GM19397 (cell line): ENCODE results near the gene HTN3.
"Not testable (repeated sequence)": the region's sequence is repeated elsewhere in the genome, so short reads cannot be mapped to it uniquely, and the experiment has no call there.

Experiments used
- ATAC-seq: cut with Tn5 transposase; IDR thresholded peaks from one replicate; pipeline ENCODE4 v1.9.1; 2021; ENCODE audit warnings: mild to moderate bottlenecking, moderate library complexity; ENCODE audit not compliant: unreplicated experiment

HTN3 gene

DNA sequence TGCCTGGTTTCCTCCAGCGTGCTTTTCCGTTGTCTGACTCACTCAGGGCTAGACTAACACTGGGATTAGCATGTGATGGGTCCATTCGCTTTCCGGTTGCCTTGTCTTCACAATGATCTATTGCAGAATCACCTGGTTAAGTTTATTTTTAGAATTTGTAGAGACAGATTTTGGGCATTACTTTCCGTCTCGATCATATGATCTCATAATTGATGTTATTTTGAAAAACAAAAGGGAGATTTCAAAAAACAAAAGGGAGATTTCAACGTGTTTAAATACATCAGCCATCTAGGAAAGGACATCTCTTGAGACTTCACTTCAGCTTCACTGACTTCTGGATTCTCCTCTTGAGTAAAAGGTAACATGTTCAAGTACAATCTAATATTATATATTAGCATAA, at the start of gene HTN3:
HTN3 (plus strand) TSS at position 301 of the 400 bp plus-strand sequence. CDS start 2,282 bp downstream, outside the sequence.
- not testable (repeated sequence) for ATAC-seq

DNA sequence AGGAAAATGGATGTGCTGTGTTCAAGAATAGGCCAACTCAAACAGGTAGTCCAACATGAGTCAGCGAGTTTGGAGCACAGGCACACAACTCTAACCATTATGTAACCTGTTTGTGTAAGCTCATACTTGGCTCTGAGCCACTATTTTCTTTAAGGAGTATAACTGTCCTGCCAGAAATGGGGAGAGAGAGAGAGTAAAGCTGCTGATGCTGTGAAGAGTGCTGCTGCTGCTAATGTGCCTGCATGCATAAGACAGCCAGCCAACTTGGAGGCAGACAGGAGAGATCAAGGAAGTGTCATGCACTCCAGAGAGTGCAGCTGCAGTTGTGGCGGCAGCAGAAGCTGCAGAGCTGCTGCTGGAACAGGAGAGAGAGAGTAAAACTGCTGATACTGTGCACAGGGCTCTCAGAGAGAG, 44.2 kb upstream of the HTN3 start:
- no peak for ATAC-seq

DNA sequence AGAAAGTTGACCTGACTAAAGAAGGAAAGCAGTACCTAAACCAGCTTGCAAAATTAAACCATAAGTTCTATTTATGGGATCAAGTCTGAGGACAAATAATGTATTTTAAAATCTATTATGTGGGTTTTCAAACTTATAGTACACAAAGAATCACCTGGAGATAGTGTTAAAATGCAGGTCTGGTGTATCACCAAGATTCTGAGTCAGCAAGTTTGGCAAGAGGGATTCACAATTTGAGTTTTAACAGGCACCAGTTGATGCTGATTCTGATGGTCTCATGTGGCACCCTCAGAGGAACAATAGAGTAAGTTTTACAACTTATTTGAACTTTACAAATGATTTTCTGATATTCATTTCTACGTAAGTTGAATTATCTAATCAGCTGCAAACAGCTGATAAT, 41.6 kb upstream of the HTN3 start:
- no peak for ATAC-seq

DNA sequence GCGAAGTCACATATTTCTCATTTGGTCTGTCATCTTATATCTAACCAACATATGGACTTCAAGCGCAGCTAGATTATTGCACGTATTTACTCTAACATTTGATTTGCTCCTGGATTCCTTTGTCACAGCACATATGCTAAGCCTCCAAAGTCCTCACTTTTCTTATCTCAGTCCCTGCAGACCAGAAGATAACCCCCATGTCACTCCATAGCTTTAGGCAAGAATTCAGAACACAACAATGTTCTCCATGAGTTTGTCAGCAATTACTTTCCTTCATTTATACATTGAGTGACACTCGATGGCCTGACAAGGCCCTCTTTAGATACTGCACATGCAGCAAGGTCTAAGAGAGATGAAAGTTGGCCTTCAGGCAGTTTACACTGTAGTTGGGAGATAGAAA, 37.2 kb upstream of the HTN3 start:
- ATAC-seq = no peak

- no peak for ATAC-seq
These were observed 33.5 kb upstream of the HTN3 start for GRCh38 chr4:69994782-69995181.

- no peak for ATAC-seq
These were observed 32.7 kb upstream of the HTN3 start, which contains the start of gene STATH for GRCh38 chr4:69995526-69996016. Gene STATH, plus strand, starts transcription at chr4:69995966. Its CDS starts 2,472 bp downstream, at chr4:69998438.

DNA sequence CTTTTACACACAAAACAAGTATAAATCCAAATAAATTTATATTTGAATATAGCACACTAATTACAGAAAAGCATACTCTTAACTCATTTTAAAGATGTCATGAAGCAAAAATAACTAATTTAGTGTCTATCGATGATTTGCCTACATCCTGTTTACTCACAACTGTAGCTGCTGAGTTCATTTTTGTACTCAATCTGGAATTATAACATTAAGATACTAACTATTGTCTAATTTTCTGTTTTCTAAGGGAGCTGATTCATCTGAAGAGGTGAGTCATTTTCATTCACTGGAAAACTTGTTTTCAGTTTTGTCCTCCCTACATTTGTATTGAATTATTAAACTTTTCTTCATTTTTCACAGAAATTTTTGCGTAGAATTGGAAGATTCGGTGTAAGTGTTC, 28.8 kb upstream of the HTN3 start:
- no peak for ATAC-seq

GRCh38 chr4:70000711-70001110, 27.5 kb upstream of the HTN3 start:
- no peak for ATAC-seq

DNA sequence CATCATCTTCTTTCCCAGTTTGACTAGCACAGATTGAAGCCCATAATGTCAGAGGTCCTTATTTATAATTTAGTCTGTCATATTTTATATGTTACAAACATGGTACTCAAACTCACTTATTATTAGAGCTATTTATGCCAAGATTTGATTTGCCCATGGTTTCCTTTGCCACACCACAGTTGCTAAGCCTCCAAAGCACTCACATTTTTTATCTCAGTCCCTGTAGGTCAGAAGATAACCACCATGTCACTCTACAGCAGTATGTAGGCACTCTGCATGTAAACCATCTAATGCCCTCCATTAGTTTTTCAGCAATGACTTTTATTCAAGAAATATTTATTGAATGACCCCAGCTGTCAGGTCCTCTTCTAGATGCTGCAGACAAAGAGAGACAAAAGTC, 25.8 kb upstream of the HTN3 start:
- ATAC-seq = no peak

- no peak for ATAC-seq
These were observed 19.5 kb upstream of the HTN3 start for GRCh38 chr4:70008771-70009170.

DNA sequence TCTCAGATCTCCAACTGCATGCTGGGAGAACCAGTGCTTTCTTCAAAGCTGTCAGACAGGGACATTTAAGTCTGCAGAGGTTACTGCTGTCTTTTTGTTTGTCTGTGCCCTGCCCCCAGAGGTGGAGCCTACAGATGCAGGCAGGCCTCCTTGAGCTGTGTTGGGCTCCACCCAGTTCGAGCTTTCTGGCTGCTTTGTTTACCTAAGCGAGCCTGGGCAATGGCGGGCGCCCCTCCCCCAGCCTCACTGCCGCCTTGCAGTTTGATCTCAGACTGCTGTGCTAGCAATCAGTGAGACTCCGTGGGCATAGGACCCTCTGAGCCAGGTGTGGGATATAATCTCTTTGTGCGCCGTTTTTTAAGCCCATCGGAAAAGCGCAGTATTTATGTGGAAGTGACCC, 9.3 kb upstream of the HTN3 start:
- not testable (repeated sequence) for ATAC-seq

- ATAC-seq = no peak
These were observed 5.0 kb upstream of the HTN3 start for GRCh38 chr4:70023218-70023617.

- no peak for ATAC-seq
These were observed 1.2 kb upstream of the HTN3 start for GRCh38 chr4:70027011-70027410.

GRCh38 chr4:70037559-70037958, 9.3 kb downstream of the HTN3 start:
- ATAC-seq = not testable (repeated sequence)

DNA sequence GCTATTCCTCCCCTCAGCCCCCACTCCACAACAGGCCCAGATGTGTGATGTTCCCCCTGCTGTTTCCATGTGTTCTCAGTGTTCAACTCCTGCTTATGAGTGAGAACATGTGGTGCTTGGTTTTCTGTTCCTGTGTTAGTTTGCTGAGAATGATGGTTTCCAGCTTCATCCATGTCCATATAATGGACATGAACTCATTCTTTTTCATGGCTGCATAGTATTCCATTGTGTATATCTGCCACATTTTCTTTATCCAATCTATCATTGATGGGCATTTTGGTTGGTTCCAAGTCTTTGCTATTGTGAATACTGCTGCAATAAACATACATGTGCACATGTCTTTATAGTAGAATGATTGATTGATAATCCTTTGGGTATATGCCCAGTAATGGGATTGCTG, 11.7 kb downstream of the HTN3 start:
- ATAC-seq = not testable (repeated sequence)

DNA sequence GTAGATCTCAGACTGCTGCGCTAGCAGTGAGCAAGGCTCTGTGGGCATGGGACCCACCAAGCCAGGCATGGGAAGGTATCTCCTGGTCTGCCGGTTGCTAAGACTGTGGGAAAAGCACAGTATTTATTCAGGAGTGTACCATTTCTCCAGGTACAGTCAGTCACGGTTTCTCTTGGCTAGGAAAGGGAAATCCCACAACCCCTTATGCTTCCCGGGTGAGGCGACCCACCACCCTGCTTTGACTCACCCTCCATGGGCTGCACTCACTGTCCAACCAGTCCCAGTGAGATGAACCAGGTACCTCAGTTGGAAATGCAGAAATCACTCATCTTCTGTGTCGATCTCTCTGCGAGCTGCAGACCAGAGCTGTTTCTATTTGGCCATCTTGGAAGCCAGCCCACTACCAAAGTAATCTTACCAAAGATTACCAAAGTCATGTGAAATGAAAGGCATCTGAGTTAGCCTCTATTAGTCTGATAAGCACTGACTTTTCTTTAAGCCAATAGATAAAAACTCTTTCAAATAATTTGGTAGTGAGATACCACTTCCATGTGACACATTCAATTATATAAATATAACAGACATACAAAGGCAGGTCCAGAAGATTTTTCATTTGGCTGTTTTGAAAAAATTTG, 13.5 kb downstream of the HTN3 start:
- ATAC-seq = no peak

GRCh38 chr4:70050138-70050537, 21.9 kb downstream of the HTN3 start, which contains the start of gene HTN1:
Gene HTN1, plus strand, starts transcription at chr4:70050438. Its CDS starts 2,639 bp downstream, at chr4:70053077.
- not testable (repeated sequence) for ATAC-seq

- ATAC-seq = not testable (repeated sequence)
These were observed 28.3 kb downstream of the HTN3 start for GRCh38 chr4:70056534-70056933.

GRCh38 chr4:70057651-70058050, 29.4 kb downstream of the HTN3 start:
- no peak for ATAC-seq

- ATAC-seq = no peak
These were observed 30.9 kb downstream of the HTN3 start for GRCh38 chr4:70059149-70059548.

- ATAC-seq = peak; percentile 95
These were observed 33.7 kb downstream of the HTN3 start for GRCh38 chr4:70062000-70062399.

- ATAC-seq = no peak
These were observed 51.9 kb downstream of the HTN3 start for GRCh38 chr4:70080205-70080604.
